Mammary epithelial cell (primary cell): Measurements from ENCODE around the gene KIF21B.

ENCODE experiments used
- CTCF ChIP-seq, 2 donors: IDR thresholded peaks in 1 of 2; conservative IDR thresholded peaks in 1 of 2; 2 replicates each; pipeline ENCODE4 v1.5.1; 2011 to 2012; ENCODE audit warnings: inconsistent platforms in 2 of 2, low read length in 2 of 2, mild to moderate bottlenecking in 2 of 2, control low read depth in 1 of 2, low read depth in 1 of 2; ENCODE audit not compliant: insufficient read depth in 1 of 2; ENCODE audit errors: extremely low read depth in 1 of 2
- EZH2 ChIP-seq: IDR thresholded peaks from 2 replicates; pipeline ENCODE4 v1.6.1; 2012; ENCODE audit warnings: low read length, inconsistent platforms, borderline replicate concordance

- TF ChIP-seq CTCF (conservative IDR thresholded peaks at IDR 0.05 in 1 of 2, IDR thresholded peaks at IDR 0.05 in 1 of 2; ENCODE audit: extremely low read depth in 1 of 2, insufficient read depth in 1 of 2, low read depth in 1 of 2, low read length in 2 of 2) (no peak), EZH2 (no peak)
Measured at GRCh38 chr1:200975458-200975857, 48.1 kb downstream of the KIF21B start.
